HEK293 (cell line): ENCODE measurements around the gene CDNF.

Experiments
- CTCF ChIA-PET: fragments of 350-600 bp; formaldehyde crosslinking; extraction: SDS; loops from one replicate; lab custom pipeline; 2021; ENCODE audit warnings: antibody characterized with exemption; lab: Yijun Ruan, JAX
- POLR2A ChIA-PET: fragments of 300-600 bp; formaldehyde crosslinking; extraction: SDS; loops from one replicate; lab custom pipeline; 2020; ENCODE audit warnings: antibody characterized with exemption, inconsistent platforms; lab: Yijun Ruan, JAX
- H3K27ac ChIP-seq: fragments of 200-500 bp; sonication (Bioruptor generic); 2 replicates; pipeline ENCODE4 v1.5.1; 2014; ENCODE audit warnings: low read depth, low read length, control low read depth, inconsistent platforms; ENCODE audit errors: extremely low read depth
- H3K36me3 ChIP-seq, 2 experiments: fragments of 200-500 bp in 1 of 2; sonication (Bioruptor generic) in 1 of 2; 1 replicate in 1 of 2; 2 replicates in 1 of 2; pipeline ENCODE4 v1.5.1; 2014 to 2017; ENCODE audit warnings: inconsistent platforms in 2 of 2, low read length in 2 of 2; ENCODE audit not compliant: control insufficient read depth in 2 of 2, insufficient read depth in 1 of 2
- H3K4me1 ChIP-seq: fragments of 200-500 bp; sonication (Bioruptor generic); 2 replicates; pipeline ENCODE4 v1.5.1; 2014; ENCODE audit warnings: mild to moderate bottlenecking, low read length, inconsistent platforms; ENCODE audit not compliant: control insufficient read depth, insufficient read depth
- H3K4me3 ChIP-seq: 2 replicates; pipeline ENCODE4 v1.5.1; 2011; ENCODE audit warnings: low read depth, mild to moderate bottlenecking, control low read depth, low read length, moderate library complexity
- H3K9me3 ChIP-seq: fragments of 200-500 bp; sonication (Bioruptor generic); 2 replicates; pipeline ENCODE4 v1.5.1; 2014; ENCODE audit warnings: low read depth, low read length, inconsistent platforms; ENCODE audit not compliant: control insufficient read depth, insufficient read depth
- GLIS2 ChIP-seq: fragments of 450-650 bp; formaldehyde crosslinking; IDR thresholded peaks from 2 replicates; pipeline ENCODE4 v1.5.1; 2016; ENCODE audit warnings: missing biosample characterization, missing genetic modification characterization
- IKZF3 ChIP-seq: fragments of 450-650 bp; IDR thresholded peaks from 2 replicates; pipeline ENCODE4 v1.5.0; 2018; ENCODE audit warnings: missing biosample characterization, mild to moderate bottlenecking, missing genetic modification characterization, moderate library complexity
- SCRT1 ChIP-seq: fragments of 450-650 bp; formaldehyde crosslinking; IDR thresholded peaks from 2 replicates; pipeline ENCODE4 v1.5.1; 2016; ENCODE audit warnings: missing biosample characterization, missing genetic modification characterization, borderline replicate concordance
- SP2 ChIP-seq: fragments of 450-650 bp; formaldehyde crosslinking; IDR thresholded peaks from 2 replicates; pipeline ENCODE4 v1.5.1; 2016; ENCODE audit warnings: missing biosample characterization, missing genetic modification characterization
- ZBTB20 ChIP-seq: fragments of 450-650 bp; formaldehyde crosslinking; IDR thresholded peaks from 2 replicates; pipeline ENCODE4 v1.5.1; 2016; ENCODE audit warnings: missing biosample characterization, missing genetic modification characterization
- ZBTB21 ChIP-seq: fragments of 450-650 bp; formaldehyde crosslinking; IDR thresholded peaks from 2 replicates; pipeline ENCODE4 v1.5.1; 2017; ENCODE audit warnings: missing biosample characterization, missing genetic modification characterization
- ZBTB26 ChIP-seq: fragments of 450-650 bp; formaldehyde crosslinking; optimal IDR thresholded peaks from 2 replicates; pipeline ENCODE3; 2016; ENCODE audit warnings: missing biosample characterization, mild to moderate bottlenecking, missing genetic modification characterization
- ZEB2 ChIP-seq: fragments of 450-650 bp; formaldehyde crosslinking; IDR thresholded peaks from 2 replicates; pipeline ENCODE4 v1.5.1; 2016; ENCODE audit warnings: missing biosample characterization, missing genetic modification characterization
- ZFP37 ChIP-seq: fragments of 450-650 bp; formaldehyde crosslinking; IDR thresholded peaks from 2 replicates; pipeline ENCODE4 v1.5.1; 2016; ENCODE audit warnings: missing biosample characterization, missing genetic modification characterization
- ZIC2 ChIP-seq: fragments of 450-650 bp; formaldehyde crosslinking; IDR thresholded peaks from 2 replicates; pipeline ENCODE4 v1.5.1; 2016; ENCODE audit warnings: missing biosample characterization, missing genetic modification characterization
- ZNF10 ChIP-seq: fragments of 450-650 bp; formaldehyde crosslinking; IDR thresholded peaks from 2 replicates; pipeline ENCODE4 v1.5.1; 2017; ENCODE audit warnings: missing biosample characterization, missing genetic modification characterization
- ZNF146 ChIP-seq: fragments of 450-650 bp; formaldehyde crosslinking; IDR thresholded peaks from 2 replicates; pipeline ENCODE4 v1.5.1; 2016; ENCODE audit warnings: missing biosample characterization, missing genetic modification characterization
- ZNF2 ChIP-seq: fragments of 450-650 bp; formaldehyde crosslinking; IDR thresholded peaks from 2 replicates; pipeline ENCODE4 v1.5.1; 2016; ENCODE audit warnings: missing biosample characterization, missing genetic modification characterization
- ZNF223 ChIP-seq: fragments of 450-650 bp; formaldehyde crosslinking; IDR thresholded peaks from 2 replicates; pipeline ENCODE4 v1.5.1; 2016; ENCODE audit warnings: missing biosample characterization, missing genetic modification characterization
- ZNF335 ChIP-seq: fragments of 450-650 bp; formaldehyde crosslinking; conservative IDR thresholded peaks from 2 replicates; pipeline ENCODE4 v1.5.1; 2016; ENCODE audit warnings: missing biosample characterization, missing genetic modification characterization
- ZNF341 ChIP-seq: fragments of 450-650 bp; formaldehyde crosslinking; IDR thresholded peaks from 2 replicates; pipeline ENCODE4; 2016; ENCODE audit warnings: low read depth, missing biosample characterization, missing genetic modification characterization
- ZNF391 ChIP-seq: fragments of 450-650 bp; formaldehyde crosslinking; IDR thresholded peaks from 2 replicates; pipeline ENCODE4 v1.5.1; 2016; ENCODE audit warnings: low read depth, missing biosample characterization, missing genetic modification characterization, borderline replicate concordance
- ZNF529 ChIP-seq: fragments of 450-650 bp; formaldehyde crosslinking; IDR thresholded peaks from 2 replicates; pipeline ENCODE4 v1.5.1; 2017; ENCODE audit warnings: missing genetic modification characterization, missing biosample characterization; ENCODE audit not compliant: insufficient replicate concordance
- ZNF76 ChIP-seq: fragments of 450-650 bp; formaldehyde crosslinking; IDR thresholded peaks from 2 replicates; pipeline ENCODE4; 2016; ENCODE audit warnings: low read depth, missing biosample characterization, missing genetic modification characterization, borderline replicate concordance
- ZXDB ChIP-seq: fragments of 450-650 bp; formaldehyde crosslinking; IDR thresholded peaks from 2 replicates; pipeline ENCODE4 v1.5.1; 2016; ENCODE audit warnings: missing biosample characterization, missing genetic modification characterization
- TF ChIP-seq, protein P1 (sequence below): fragments of 450-650 bp; formaldehyde crosslinking; IDR thresholded peaks from 2 replicates; pipeline ENCODE4 v1.5.1; 2016; ENCODE audit warnings: missing biosample characterization, missing genetic modification characterization, borderline replicate concordance
- TF ChIP-seq, protein P2 (sequence below): fragments of 450-650 bp; formaldehyde crosslinking; IDR thresholded peaks from 2 replicates; pipeline ENCODE4 v1.5.1; 2016; ENCODE audit warnings: missing biosample characterization, missing genetic modification characterization, low read depth
- TF ChIP-seq, protein P3 (sequence below): fragments of 450-650 bp; formaldehyde crosslinking; IDR thresholded peaks from 2 replicates; pipeline ENCODE4 v1.5.1; 2016; ENCODE audit warnings: missing biosample characterization, missing genetic modification characterization
- TF ChIP-seq, protein P4 (sequence below): fragments of 450-650 bp; formaldehyde crosslinking; IDR thresholded peaks from 2 replicates; pipeline ENCODE4 v1.5.1; 2016; ENCODE audit warnings: missing biosample characterization, missing genetic modification characterization

CDNF gene

DNA sequence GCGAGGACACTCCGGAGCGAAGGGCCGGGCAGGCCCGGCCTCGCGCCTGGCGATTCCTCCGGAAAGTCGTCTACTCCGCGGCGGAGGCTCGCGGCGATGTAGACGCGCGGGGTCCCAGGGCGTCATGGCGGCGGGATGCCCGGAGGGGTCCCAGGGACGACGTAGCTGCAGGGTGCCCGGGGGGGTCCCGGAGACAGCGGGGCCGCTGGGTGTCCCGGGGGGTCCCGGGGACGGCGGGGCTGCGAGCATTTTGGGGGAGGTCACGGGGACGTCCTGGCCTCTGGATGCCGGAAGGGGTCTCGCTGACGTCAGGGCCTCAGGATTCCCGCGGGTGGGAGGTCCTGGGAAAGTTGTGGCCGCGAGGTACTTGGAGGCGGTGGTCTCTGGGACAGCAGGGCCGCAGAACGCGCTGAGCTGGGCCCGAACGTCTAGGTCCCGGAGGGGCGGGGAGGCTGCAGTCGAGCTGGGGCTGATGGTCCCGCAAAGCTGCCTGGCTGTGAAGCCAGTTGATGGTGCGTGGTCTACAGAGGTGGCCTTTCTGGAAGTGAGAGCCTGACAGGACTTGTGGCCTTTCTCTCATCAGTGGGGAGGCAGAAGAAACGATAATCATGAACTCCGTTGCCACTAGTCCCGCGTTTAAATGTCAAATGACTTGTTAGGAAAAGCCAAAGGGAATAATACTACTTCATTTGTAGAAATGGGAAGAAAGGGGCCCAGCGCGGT, 906 bp upstream of the CDNF start:
- ChIA-PET CTCF (interaction anchor here (0.8 to 1.3 kb wide), 2 partner anchors 15 to 111 kb away, joined by 4 to 5 read pairs; no protein-coding TSS in a partner anchor), POLR2A (interaction anchor here (0.9 to 3.9 kb wide), 15 partner anchors 9 to 330 kb away, joined by 3 to 68 read pairs (median 5); partner anchors contain the start of genes DCLRE1C, MEIG1, NMT2 and SUV39H2)
- Histone ChIP-seq H3K9me3 (no peaks in the 10 kb centered on the region), H3K4me1 (peaks cover 5% of the 10 kb centered on the region; the same call in 1 of the 2 replicates), H3K4me3 (peak overlapping the region; percentile 94), H3K36me3 (peaks cover 24 to 38% of the 10 kb centered on the region in 2 experiments; a peak in 2 of 3 replicates), H3K27ac (peak overlapping the region; percentile 88)
- TF ChIP-seq ZNF10 (tag by site-specific recombination) (0 out of 2 replicates have a peak, but pooled peaks have one; percentile 14), ZIC2 (tag by site-specific recombination) (peak; percentile 51; the same call in 1 of the 2 replicates), SCRT1 (tag by site-specific recombination) (0 out of 2 replicates have a peak, but pooled peaks have one; percentile 6), IKZF3 (no peak), ZNF529 (no peak), ZXDB (tag by site-specific recombination) (0 out of 2 replicates have a peak, but pooled peaks have one; percentile 7), SP2 (tag by site-specific recombination) (peak; percentile 49), ZEB2 (tag by site-specific recombination) (0 out of 2 replicates have a peak, but pooled peaks have one; percentile 2), ZBTB20 (tag by site-specific recombination) (0 out of 2 replicates have a peak, but pooled peaks have one; percentile 9), ZNF223 (tag by site-specific recombination) (0 out of 2 replicates have a peak, but pooled peaks have one; percentile 15), ZNF391 (tag by site-specific recombination) (0 out of 2 replicates have a peak, but pooled peaks have one; percentile 63), ZNF2 (tag by site-specific recombination) (0 out of 2 replicates have a peak, but pooled peaks have one; percentile 28), ZFP37 (0 out of 2 replicates have a peak, but pooled peaks have one; percentile 48), GLIS2 (tag by site-specific recombination) (peak; percentile 73), ZNF335 (peak; percentile 78), ZNF76 (tag by site-specific recombination) (peak; percentile 83), ZNF146 (tag by site-specific recombination) (no peak), ZBTB21 (0 out of 2 replicates have a peak, but pooled peaks have one; percentile 19), ZNF341 (tag by site-specific recombination) (peak; percentile 85), ZBTB26 (tag by site-specific recombination) (peak; percentile 50)
- TF ChIP-seq, protein P1, sequence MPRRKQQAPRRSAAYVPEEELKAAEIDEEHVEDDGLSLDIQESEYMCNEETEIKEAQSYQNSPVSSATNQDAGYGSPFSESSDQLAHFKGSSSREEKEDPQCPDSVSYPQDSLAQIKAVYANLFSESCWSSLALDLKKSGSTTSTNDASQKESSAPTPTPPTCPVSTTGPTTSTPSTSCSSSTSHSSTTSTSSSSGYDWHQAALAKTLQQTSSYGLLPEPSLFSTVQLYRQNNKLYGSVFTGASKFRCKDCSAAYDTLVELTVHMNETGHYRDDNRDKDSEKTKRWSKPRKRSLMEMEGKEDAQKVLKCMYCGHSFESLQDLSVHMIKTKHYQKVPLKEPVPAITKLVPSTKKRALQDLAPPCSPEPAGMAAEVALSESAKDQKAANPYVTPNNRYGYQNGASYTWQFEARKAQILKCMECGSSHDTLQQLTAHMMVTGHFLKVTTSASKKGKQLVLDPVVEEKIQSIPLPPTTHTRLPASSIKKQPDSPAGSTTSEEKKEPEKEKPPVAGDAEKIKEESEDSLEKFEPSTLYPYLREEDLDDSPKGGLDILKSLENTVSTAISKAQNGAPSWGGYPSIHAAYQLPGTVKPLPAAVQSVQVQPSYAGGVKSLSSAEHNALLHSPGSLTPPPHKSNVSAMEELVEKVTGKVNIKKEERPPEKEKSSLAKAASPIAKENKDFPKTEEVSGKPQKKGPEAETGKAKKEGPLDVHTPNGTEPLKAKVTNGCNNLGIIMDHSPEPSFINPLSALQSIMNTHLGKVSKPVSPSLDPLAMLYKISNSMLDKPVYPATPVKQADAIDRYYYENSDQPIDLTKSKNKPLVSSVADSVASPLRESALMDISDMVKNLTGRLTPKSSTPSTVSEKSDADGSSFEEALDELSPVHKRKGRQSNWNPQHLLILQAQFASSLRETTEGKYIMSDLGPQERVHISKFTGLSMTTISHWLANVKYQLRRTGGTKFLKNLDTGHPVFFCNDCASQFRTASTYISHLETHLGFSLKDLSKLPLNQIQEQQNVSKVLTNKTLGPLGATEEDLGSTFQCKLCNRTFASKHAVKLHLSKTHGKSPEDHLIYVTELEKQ = no peak
- TF ChIP-seq, protein P2, sequence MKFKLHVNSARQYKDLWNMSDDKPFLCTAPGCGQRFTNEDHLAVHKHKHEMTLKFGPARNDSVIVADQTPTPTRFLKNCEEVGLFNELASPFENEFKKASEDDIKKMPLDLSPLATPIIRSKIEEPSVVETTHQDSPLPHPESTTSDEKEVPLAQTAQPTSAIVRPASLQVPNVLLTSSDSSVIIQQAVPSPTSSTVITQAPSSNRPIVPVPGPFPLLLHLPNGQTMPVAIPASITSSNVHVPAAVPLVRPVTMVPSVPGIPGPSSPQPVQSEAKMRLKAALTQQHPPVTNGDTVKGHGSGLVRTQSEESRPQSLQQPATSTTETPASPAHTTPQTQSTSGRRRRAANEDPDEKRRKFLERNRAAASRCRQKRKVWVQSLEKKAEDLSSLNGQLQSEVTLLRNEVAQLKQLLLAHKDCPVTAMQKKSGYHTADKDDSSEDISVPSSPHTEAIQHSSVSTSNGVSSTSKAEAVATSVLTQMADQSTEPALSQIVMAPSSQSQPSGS (tag by site-specific recombination) = peak; percentile 34; the same call in 1 of the 2 replicates
- TF ChIP-seq, protein P3, sequence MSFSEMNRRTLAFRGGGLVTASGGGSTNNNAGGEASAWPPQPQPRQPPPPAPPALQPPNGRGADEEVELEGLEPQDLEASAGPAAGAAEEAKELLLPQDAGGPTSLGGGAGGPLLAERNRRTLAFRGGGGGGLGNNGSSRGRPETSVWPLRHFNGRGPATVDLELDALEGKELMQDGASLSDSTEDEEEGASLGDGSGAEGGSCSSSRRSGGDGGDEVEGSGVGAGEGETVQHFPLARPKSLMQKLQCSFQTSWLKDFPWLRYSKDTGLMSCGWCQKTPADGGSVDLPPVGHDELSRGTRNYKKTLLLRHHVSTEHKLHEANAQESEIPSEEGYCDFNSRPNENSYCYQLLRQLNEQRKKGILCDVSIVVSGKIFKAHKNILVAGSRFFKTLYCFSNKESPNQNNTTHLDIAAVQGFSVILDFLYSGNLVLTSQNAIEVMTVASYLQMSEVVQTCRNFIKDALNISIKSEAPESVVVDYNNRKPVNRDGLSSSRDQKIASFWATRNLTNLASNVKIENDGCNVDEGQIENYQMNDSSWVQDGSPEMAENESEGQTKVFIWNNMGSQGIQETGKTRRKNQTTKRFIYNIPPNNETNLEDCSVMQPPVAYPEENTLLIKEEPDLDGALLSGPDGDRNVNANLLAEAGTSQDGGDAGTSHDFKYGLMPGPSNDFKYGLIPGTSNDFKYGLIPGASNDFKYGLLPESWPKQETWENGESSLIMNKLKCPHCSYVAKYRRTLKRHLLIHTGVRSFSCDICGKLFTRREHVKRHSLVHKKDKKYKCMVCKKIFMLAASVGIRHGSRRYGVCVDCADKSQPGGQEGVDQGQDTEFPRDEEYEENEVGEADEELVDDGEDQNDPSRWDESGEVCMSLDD (tag by site-specific recombination) = no peak
- TF ChIP-seq, protein P4, sequence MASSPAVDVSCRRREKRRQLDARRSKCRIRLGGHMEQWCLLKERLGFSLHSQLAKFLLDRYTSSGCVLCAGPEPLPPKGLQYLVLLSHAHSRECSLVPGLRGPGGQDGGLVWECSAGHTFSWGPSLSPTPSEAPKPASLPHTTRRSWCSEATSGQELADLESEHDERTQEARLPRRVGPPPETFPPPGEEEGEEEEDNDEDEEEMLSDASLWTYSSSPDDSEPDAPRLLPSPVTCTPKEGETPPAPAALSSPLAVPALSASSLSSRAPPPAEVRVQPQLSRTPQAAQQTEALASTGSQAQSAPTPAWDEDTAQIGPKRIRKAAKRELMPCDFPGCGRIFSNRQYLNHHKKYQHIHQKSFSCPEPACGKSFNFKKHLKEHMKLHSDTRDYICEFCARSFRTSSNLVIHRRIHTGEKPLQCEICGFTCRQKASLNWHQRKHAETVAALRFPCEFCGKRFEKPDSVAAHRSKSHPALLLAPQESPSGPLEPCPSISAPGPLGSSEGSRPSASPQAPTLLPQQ (tag by site-specific recombination) = no peak
